ENCODE measurements around the gene MYF5. TPM values are rescaled to one million over a fixed set of nuclear protein-coding genes. Genes with fewer than 3 reads are reported as not detected.

Gene MYF5
- total and polyA plus RNA-seq, 9 of the 15 experiments (the other 6 are each of a cell fraction or from before 2014, with no cell fraction given), result not detected

- no peaks in the 10 kb centered on the region for H3K36me3 ChIP-seq (ENCODE audit: control insufficient read depth, insufficient read depth, low read length)
- no peaks in the 10 kb centered on the region for H3K79me2 ChIP-seq (ENCODE audit: control insufficient read depth, insufficient read depth, low read length)
- H3K4me1 ChIP-seq (replicated peaks in 1 of 2; ENCODE audit: control insufficient read depth in 2 of 2, insufficient read depth in 2 of 2, low read length in 2 of 2), result no peaks in the 10 kb centered on the region
- H3K9ac ChIP-seq (ENCODE audit: insufficient read depth in 1 of 2, low read depth in 2 of 2, low read length in 2 of 2), result no peak overlapping the region
- ATAC-seq (no peak), DNase-seq (ENCODE audit: extremely low read depth in 1 of 4, low spot score in 3 of 4) (no peak), FAIRE-seq (no peak)
- POLR2A ChIA-PET, result no interaction called here
- H4K20me1 ChIP-seq (replicated peaks; ENCODE audit: control insufficient read depth, insufficient read depth, low read length), result no peaks in the 10 kb centered on the region
- H3K9me1 ChIP-seq (ENCODE audit: control insufficient read depth, insufficient read depth, low read length), result no peaks in the 10 kb centered on the region
- CTCF ChIA-PET (ENCODE audit: low intra/inter-chr PET ratio), result no interaction called here
- no TSS peak for BruUV-seq (replicated peaks)
- in situ Hi-C loops (cut with MboI), result no loop called here
- no peak overlapping the region for H3K4me3 ChIP-seq
- H2AFZ ChIP-seq (ENCODE audit: low read depth, low read length), result no peak overlapping the region
- 0 out of 2 replicates have a peak, but pooled peaks cover 2% of the 10 kb centered on the region for H3K9me3 ChIP-seq (replicated peaks; ENCODE audit: control insufficient read depth, insufficient read depth, low read depth, low read length)
- TF ChIP-seq FOXP4 (CRISPR knock-in tag; IDR thresholded peaks at IDR 0.05; ENCODE audit: borderline replicate concordance) (no peak), CREB3L1 (IDR thresholded peaks at IDR 0.05; ENCODE audit: borderline replicate concordance, low read depth) (no peak), RBBP5 (IDR thresholded peaks at IDR 0.05; ENCODE audit: borderline replicate concordance, insufficient read depth, low read length, poor library complexity, severe bottlenecking) (no peak), XRCC5 (IDR thresholded peaks at IDR 0.05; ENCODE audit: low read depth, low read length) (no peak), NCOA6 (IDR thresholded peaks at IDR 0.05) (no peak), ZNF274 (IDR thresholded peaks at IDR 0.05; ENCODE audit: borderline replicate concordance, low read depth, low read length) (no peak), DMBX1 (CRISPR knock-in tag; IDR thresholded peaks at IDR 0.05; ENCODE audit: borderline replicate concordance) (no peak), ZNF668 (CRISPR knock-in tag; IDR thresholded peaks at IDR 0.05) (no peak), RBM22 (IDR thresholded peaks at IDR 0.05; ENCODE audit: low read depth, low read length, poor library complexity, severe bottlenecking) (no peak), ZBTB43 (CRISPR knock-in tag; IDR thresholded peaks at IDR 0.05) (no peak), SMARCA4 (IDR thresholded peaks at IDR 0.05) (no peak), TARDBP (IDR thresholded peaks at IDR 0.05) (no peak), SP2 (IDR thresholded peaks at IDR 0.05; ENCODE audit: extremely low read depth, low read depth, low read length, poor library complexity, severe bottlenecking) (no peak), MTA2 (IDR thresholded peaks at IDR 0.05; ENCODE audit: low read depth) (no peak), HDAC6 (IDR thresholded peaks at IDR 0.05; ENCODE audit: low read depth, low read length) (no peak), SRSF1 (IDR thresholded peaks at IDR 0.05; ENCODE audit: low read depth, low read length) (no peak)
- no peak overlapping the region for H3K27ac ChIP-seq (ENCODE audit: extremely low read depth, low read depth, low read length)
- intact Hi-C loops (cut with micrococcal nuclease), result no loop called here
- no peak overlapping the region for H3K4me2 ChIP-seq (ENCODE audit: insufficient read depth, low read length)
- WGBS (ENCODE audit: insufficient coverage, low coverage, missing lambda C conversion rate), result 0% methylated on average over 1 of the region's 1 CpG
- H3K27me3 ChIP-seq (ENCODE audit: control insufficient read depth in 2 of 2, insufficient read depth in 2 of 2, low read length in 2 of 2), result no peaks in the 10 kb centered on the region
These were observed 39.9 kb upstream of the MYF5 start for GRCh38 chr12:80676856-80677255.

Measured in K562 (cell line).